Keratinocyte (primary cell): Measurements from ENCODE around the gene CTTN.

ENCODE experiments used
- CTCF ChIP-seq, 3 experiments: IDR thresholded peaks in 1 of 3; conservative IDR thresholded peaks in 1 of 3; optimal IDR thresholded peaks in 1 of 3; 2 replicates in 2 of 3; 3 replicates in 1 of 3; pipeline versions ENCODE3 to v1.5.1; 2011; ENCODE audit warnings: low read length in 3 of 3, mild to moderate bottlenecking in 3 of 3, moderate library complexity in 2 of 3, control low read depth in 1 of 3, inconsistent platforms in 1 of 3; ENCODE audit not compliant: insufficient read depth in 2 of 3; ENCODE audit errors: extremely low read depth in 1 of 3
- EZH2 ChIP-seq: IDR thresholded peaks from one replicate; pipeline ENCODE4 v1.6.1; 2012; ENCODE audit warnings: inconsistent platforms, mild to moderate bottlenecking, low read length, moderate library complexity

- no peak for TF ChIP-seq EZH2
- TF ChIP-seq CTCF (optimal IDR thresholded peaks at IDR 0.05 in 1 of 3, IDR thresholded peaks at IDR 0.05 in 1 of 3, conservative IDR thresholded peaks at IDR 0.05 in 1 of 3; ENCODE audit: extremely low read depth in 1 of 3, insufficient read depth in 2 of 3, low read length in 3 of 3): no peak
These were observed 66.4 kb downstream of the CTTN start for GRCh38 chr11:70464509-70465361.
